ENCODE data around the gene CHST14.
A peak's percentile ranks its signal among the peaks of the same experiment; 100 is the strongest.

Gene CHST14

GRCh38 chr15:40441565-40442531 lies 28.9 kb upstream of the CHST14 start:
- no peak for DNase-seq

GRCh38 chr15:40443255-40443654 lies 27.5 kb upstream of the CHST14 start:
- no peak for DNase-seq

- DNase-seq, result no peak
Observed at GRCh38 chr15:40443846-40444245, 26.9 kb upstream of the CHST14 start.

GRCh38 chr15:40444736-40445135 lies 26.0 kb upstream of the CHST14 start:
- no peak for DNase-seq

GRCh38 chr15:40445421-40445922 lies 25.3 kb upstream of the CHST14 start:
- DNase-seq, result no peak

GRCh38 chr15:40446144-40446543 lies 24.6 kb upstream of the CHST14 start:
- no peak for DNase-seq

GRCh38 chr15:40448354-40448753 lies 22.4 kb upstream of the CHST14 start:
- no peak for DNase-seq

GRCh38 chr15:40449275-40449674 lies 21.5 kb upstream of the CHST14 start:
- DNase-seq, result no peak

- DNase-seq, result no peak
Observed at GRCh38 chr15:40450047-40450446, 20.7 kb upstream of the CHST14 start.

- no peak for DNase-seq
Observed at GRCh38 chr15:40451527-40452158, 19.1 kb upstream of the CHST14 start.

- DNase-seq, result peak; percentile 11
Observed at GRCh38 chr15:40452296-40453090, 18.3 kb upstream of the CHST14 start.

- DNase-seq, result peak; percentile 17
Observed at GRCh38 chr15:40453941-40454340, 16.8 kb upstream of the CHST14 start.

GRCh38 chr15:40454904-40455391 lies 15.8 kb upstream of the CHST14 start:
- DNase-seq, result peak; percentile 30

- DNase-seq, result no peak
Observed at GRCh38 chr15:40456299-40456712, 14.5 kb upstream of the CHST14 start.

GRCh38 chr15:40456738-40457137 lies 14.0 kb upstream of the CHST14 start:
- DNase-seq, result no peak

GRCh38 chr15:40458495-40459371 lies 12.1 kb upstream of the CHST14 start:
- no peak for DNase-seq

GRCh38 chr15:40459391-40460015 lies 11.3 kb upstream of the CHST14 start:
- DNase-seq, result no peak

GRCh38 chr15:40460404-40460803 lies 10.4 kb upstream of the CHST14 start:
- DNase-seq, result no peak

GRCh38 chr15:40461958-40462357 lies 8.8 kb upstream of the CHST14 start:
- no peak for DNase-seq

- DNase-seq, result no peak
Observed at GRCh38 chr15:40463279-40463678, 7.5 kb upstream of the CHST14 start.

GRCh38 chr15:40463886-40464545 lies 6.8 kb upstream of the CHST14 start:
- DNase-seq, result no peak
